Panc1 (cell line): ENCODE data around the gene GPR45.

ENCODE experiments used
- CTCF ChIP-seq: fragments of 450-650 bp; IDR thresholded peaks from 2 replicates; pipeline ENCODE4 v1.5.1; 2017; ENCODE audit warnings: mild to moderate bottlenecking
- SIN3A ChIP-seq: IDR thresholded peaks from 2 replicates; pipeline ENCODE4 v1.6.1; 2012; ENCODE audit warnings: low read depth, mild to moderate bottlenecking, low read length, moderate library complexity, borderline replicate concordance; ENCODE audit not compliant: insufficient read depth

DNA sequence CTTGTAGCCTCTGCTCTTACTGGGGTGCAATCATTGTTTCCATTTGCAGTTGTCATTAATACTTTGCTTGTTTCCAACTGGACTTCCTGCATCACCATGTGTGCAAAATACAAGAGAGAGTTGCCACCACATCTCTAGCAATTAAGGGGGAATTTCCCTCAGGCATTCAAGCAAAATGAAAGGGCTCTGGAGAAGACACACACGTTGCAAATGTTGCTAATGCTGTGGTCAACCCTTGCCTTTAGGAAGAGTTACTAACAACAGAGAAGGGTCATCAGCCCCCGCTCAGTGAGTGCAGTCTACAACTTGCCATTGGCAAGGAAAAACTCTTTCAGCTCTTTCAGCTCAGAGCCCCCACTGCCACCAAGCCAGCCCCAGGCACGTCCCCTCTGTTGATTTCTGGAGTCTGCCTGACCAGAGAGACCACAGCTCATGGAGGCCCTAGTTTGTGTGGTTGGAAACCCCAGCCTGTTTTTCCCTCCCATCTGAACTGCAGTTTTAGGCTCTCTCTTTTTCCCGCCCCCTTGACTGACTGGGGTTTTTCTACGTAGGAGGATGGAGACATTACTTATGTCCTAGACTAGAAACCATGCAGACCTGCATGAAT lies 25.9 kb upstream of the GPR45 start:
- TF ChIP-seq SIN3A (no peak), CTCF (no peak)
